ACC112 (cell line): Measurements from ENCODE around the gene GPR17.

Experiments
- H2AFZ ChIP-seq: fragments of 200-600 bp; sonication (generic); one replicate; pipeline ENCODE4 v1.6.0; 2017; ENCODE audit warnings: antibody characterized with exemption, low read length; ENCODE audit not compliant: unreplicated experiment
- H3K27ac ChIP-seq: fragments of 200-600 bp; sonication (generic); 2 replicates; pipeline ENCODE4 v1.5.1; 2014; ENCODE audit warnings: low read depth, mild to moderate bottlenecking, antibody characterized with exemption, low read length, moderate library complexity
- H3K27me3 ChIP-seq: fragments of 200-600 bp; sonication (generic); 2 replicates; pipeline ENCODE4 v1.6.1; 2014; ENCODE audit warnings: mild to moderate bottlenecking, antibody characterized with exemption, low read length, moderate library complexity, mixed read lengths; ENCODE audit not compliant: insufficient read depth
- H3K36me3 ChIP-seq: fragments of 200-600 bp; sonication (generic); 2 replicates; pipeline ENCODE4 v1.6.1; 2016; ENCODE audit warnings: mild to moderate bottlenecking, antibody characterized with exemption, low read length, moderate library complexity, mixed read lengths; ENCODE audit not compliant: insufficient read depth
- H3K4me1 ChIP-seq: fragments of 200-600 bp; sonication (generic); one replicate; pipeline ENCODE4 v1.6.1; 2016; ENCODE audit warnings: low read length, mixed read lengths; ENCODE audit not compliant: insufficient read depth, unreplicated experiment, control insufficient read depth
- H3K4me3 ChIP-seq: fragments of 200-600 bp; sonication (generic); 2 replicates; pipeline ENCODE4 v1.5.1; 2014; ENCODE audit warnings: mild to moderate bottlenecking, low read depth, low read length
- H3K79me2 ChIP-seq: fragments of 200-600 bp; sonication (generic); one replicate; pipeline ENCODE4 v1.6.0; 2016; ENCODE audit warnings: low read length; ENCODE audit not compliant: control insufficient read depth, unreplicated experiment, insufficient read depth

GPR17 gene

GRCh38 chr2:127615511-127616166 lies 30.3 kb upstream of the GPR17 start:
- Histone ChIP-seq H3K27ac (no peak overlapping the region), H3K4me1 (peaks cover 4% of the 10 kb centered on the region), H3K27me3 (no peaks in the 10 kb centered on the region), H3K79me2 (no peaks in the 10 kb centered on the region), H2AFZ (no peak overlapping the region), H3K4me3 (no peak overlapping the region), H3K36me3 (no peaks in the 10 kb centered on the region)

- Histone ChIP-seq H3K36me3 (no peaks in the 10 kb centered on the region), H3K27me3 (no peaks in the 10 kb centered on the region), H3K27ac (no peak overlapping the region), H3K79me2 (no peaks in the 10 kb centered on the region), H3K4me3 (no peak overlapping the region), H2AFZ (no peak overlapping the region), H3K4me1 (peaks cover 8% of the 10 kb centered on the region)
Measured at GRCh38 chr2:127618551-127619202, 27.3 kb upstream of the GPR17 start.

GRCh38 chr2:127619203-127619590 lies 26.8 kb upstream of the GPR17 start:
- H3K27me3 ChIP-seq: no peaks in the 10 kb centered on the region
- H3K4me1 ChIP-seq: peaks cover 11% of the 10 kb centered on the region
- H3K4me3 ChIP-seq: no peak overlapping the region
- no peak overlapping the region for H3K27ac ChIP-seq
- no peaks in the 10 kb centered on the region for H3K79me2 ChIP-seq
- H3K36me3 ChIP-seq: no peaks in the 10 kb centered on the region
- no peak overlapping the region for H2AFZ ChIP-seq

- no peak overlapping the region for H2AFZ ChIP-seq
- H3K4me3 ChIP-seq: no peak overlapping the region
- no peak overlapping the region for H3K27ac ChIP-seq
- peaks cover 7% of the 10 kb centered on the region for H3K4me1 ChIP-seq
- H3K36me3 ChIP-seq: no peaks in the 10 kb centered on the region
- H3K27me3 ChIP-seq: no peaks in the 10 kb centered on the region
- no peaks in the 10 kb centered on the region for H3K79me2 ChIP-seq
Measured at GRCh38 chr2:127619877-127620705, 25.9 kb upstream of the GPR17 start.

- no peak overlapping the region for H3K4me3 ChIP-seq
- no peak overlapping the region for H2AFZ ChIP-seq
- H3K27ac ChIP-seq: no peak overlapping the region
- H3K27me3 ChIP-seq: no peaks in the 10 kb centered on the region
- no peaks in the 10 kb centered on the region for H3K79me2 ChIP-seq
- H3K4me1 ChIP-seq: peaks cover 7% of the 10 kb centered on the region
- H3K36me3 ChIP-seq: no peaks in the 10 kb centered on the region
Measured at GRCh38 chr2:127620866-127621265, 25.1 kb upstream of the GPR17 start.

- Histone ChIP-seq H3K27ac (no peak overlapping the region), H3K27me3 (no peaks in the 10 kb centered on the region)
Measured at GRCh38 chr2:127621981-127622431, 23.9 kb upstream of the GPR17 start.

GRCh38 chr2:127622561-127623387 lies 23.2 kb upstream of the GPR17 start:
- peaks cover 7% of the 10 kb centered on the region for H3K4me1 ChIP-seq
- no peaks in the 10 kb centered on the region for H3K36me3 ChIP-seq
- no peaks in the 10 kb centered on the region for H3K27me3 ChIP-seq
- H3K4me3 ChIP-seq: no peak overlapping the region
- no peaks in the 10 kb centered on the region for H3K79me2 ChIP-seq
- no peak overlapping the region for H2AFZ ChIP-seq
- no peak overlapping the region for H3K27ac ChIP-seq

More at GRCh38 chr2:127621981-127622431, 23.9 kb upstream of the GPR17 start:
- Histone ChIP-seq H3K79me2 (no peaks in the 10 kb centered on the region), H3K4me1 (peaks cover 7% of the 10 kb centered on the region), H3K4me3 (no peak overlapping the region), H3K36me3 (no peaks in the 10 kb centered on the region), H2AFZ (no peak overlapping the region)

GRCh38 chr2:127623388-127624319 lies 22.3 kb upstream of the GPR17 start:
- Histone ChIP-seq H3K27me3 (no peaks in the 10 kb centered on the region), H3K79me2 (no peaks in the 10 kb centered on the region), H3K4me3 (no peak overlapping the region), H2AFZ (no peak overlapping the region), H3K36me3 (no peaks in the 10 kb centered on the region), H3K4me1 (peaks cover 7% of the 10 kb centered on the region), H3K27ac (no peak overlapping the region)

GRCh38 chr2:127624320-127624755 lies 21.6 kb upstream of the GPR17 start:
- Histone ChIP-seq H3K4me3 (no peak overlapping the region), H3K4me1 (peaks cover 7% of the 10 kb centered on the region), H3K36me3 (no peaks in the 10 kb centered on the region), H3K79me2 (no peaks in the 10 kb centered on the region), H3K27ac (no peak overlapping the region), H3K27me3 (no peaks in the 10 kb centered on the region), H2AFZ (no peak overlapping the region)
